ENCODE measurements around the gene MEG3.

MEG3 gene

DNA sequence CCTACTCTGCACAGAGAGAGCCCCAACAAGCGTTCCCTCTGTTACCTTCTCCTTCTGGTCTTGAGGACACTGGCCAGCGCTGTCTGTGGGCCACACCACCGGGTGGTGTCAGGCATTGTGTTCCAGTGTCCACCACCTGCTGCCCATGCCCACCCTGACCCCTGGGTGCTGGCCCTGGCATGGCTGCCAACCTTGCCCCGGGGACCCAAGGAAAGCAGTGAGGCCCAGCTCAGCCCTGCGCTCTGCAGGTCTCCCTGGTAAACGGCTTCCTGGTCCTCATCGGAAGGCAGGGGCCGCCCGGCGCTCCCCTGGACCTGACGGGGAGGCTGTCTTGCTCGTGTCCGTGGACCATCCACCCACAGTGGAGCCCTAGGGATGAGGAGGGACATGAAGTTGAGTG, 21.8 kb upstream of the MEG3 start:
- no peak overlapping the region for H3K4me3 ChIP-seq (ENCODE audit: control insufficient read depth, low read depth, low read length)
- no peak for TF ChIP-seq CTCF (conservative IDR thresholded peaks at IDR 0.05; ENCODE audit: control insufficient read depth, insufficient read depth, low read depth, low read length)
- DNase-seq (ENCODE audit: low read depth) = no peak

DNA sequence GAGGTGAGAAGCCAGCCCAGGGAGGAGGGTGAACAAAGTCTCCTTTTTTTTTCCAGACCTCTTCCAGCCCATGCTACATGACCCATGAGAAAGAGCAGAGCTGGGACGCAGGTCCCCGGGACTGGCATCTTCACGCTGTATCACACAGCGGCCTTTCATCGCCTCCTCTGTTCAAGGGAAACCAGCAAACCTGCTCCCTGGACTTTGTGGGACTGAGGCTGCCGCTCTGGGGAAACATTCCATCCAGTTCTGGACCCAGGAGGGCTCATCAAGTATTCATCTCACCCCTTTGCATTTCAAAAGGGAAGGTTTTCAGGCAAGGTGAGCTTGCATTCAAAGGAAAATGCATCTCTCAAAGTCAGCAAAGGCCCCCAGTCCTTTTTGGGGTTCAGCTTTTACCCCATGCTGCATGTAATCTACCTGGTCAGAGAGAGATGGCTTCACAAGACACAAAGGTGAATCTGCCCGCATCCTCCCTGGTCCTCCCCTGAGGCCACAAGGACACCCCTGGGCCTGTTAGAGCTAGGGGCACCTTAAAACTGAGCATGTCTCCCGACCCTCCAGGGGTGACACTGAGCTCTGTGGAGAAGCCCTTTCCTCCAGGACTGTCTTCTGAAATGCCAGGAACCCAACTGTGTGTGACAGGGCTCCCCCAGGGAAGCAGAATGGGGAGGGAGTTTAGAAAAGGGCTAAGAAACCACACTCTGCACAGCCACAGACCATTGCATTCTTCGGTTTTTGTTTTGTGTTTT, 21.2 kb upstream of the MEG3 start:
- DNase-seq (ENCODE audit: low read depth) = no peak
- no peak overlapping the region for H3K4me3 ChIP-seq (ENCODE audit: control insufficient read depth, low read depth, low read length)
- no peak for TF ChIP-seq CTCF (conservative IDR thresholded peaks at IDR 0.05; ENCODE audit: control insufficient read depth, insufficient read depth, low read depth, low read length)

DNA sequence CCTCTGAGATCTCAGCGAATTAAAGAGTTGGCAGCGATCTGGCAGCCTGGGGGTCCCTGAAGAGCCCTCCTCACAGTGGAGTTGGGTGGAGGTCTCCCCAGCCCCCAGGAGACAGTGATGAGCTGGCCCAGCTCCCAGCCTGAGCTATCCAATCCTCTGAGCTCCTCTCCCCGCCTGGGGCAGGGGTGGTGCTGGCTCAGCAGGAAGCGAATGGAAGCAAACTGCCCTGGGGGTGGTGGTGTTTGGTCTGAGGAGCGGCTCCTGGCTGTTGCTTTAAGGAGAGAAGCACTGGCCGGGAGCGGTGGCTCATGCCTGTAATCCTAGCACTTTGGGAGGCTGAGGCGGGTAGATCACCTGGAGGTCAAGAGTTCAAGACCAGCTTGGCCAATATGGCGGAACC, 19.5 kb upstream of the MEG3 start:
- no peak for TF ChIP-seq CTCF (conservative IDR thresholded peaks at IDR 0.05; ENCODE audit: control insufficient read depth, insufficient read depth, low read depth, low read length)
- no peak overlapping the region for H3K4me3 ChIP-seq (ENCODE audit: control insufficient read depth, low read depth, low read length)
- DNase-seq (ENCODE audit: low read depth) = no peak

GRCh38 chr14:100807496-100807895, 18.4 kb upstream of the MEG3 start:
- DNase-seq (ENCODE audit: low read depth) = no peak
- H3K4me3 ChIP-seq (ENCODE audit: control insufficient read depth, low read depth, low read length) = no peak overlapping the region
- no peak for TF ChIP-seq CTCF (conservative IDR thresholded peaks at IDR 0.05; ENCODE audit: control insufficient read depth, insufficient read depth, low read depth, low read length)

DNA sequence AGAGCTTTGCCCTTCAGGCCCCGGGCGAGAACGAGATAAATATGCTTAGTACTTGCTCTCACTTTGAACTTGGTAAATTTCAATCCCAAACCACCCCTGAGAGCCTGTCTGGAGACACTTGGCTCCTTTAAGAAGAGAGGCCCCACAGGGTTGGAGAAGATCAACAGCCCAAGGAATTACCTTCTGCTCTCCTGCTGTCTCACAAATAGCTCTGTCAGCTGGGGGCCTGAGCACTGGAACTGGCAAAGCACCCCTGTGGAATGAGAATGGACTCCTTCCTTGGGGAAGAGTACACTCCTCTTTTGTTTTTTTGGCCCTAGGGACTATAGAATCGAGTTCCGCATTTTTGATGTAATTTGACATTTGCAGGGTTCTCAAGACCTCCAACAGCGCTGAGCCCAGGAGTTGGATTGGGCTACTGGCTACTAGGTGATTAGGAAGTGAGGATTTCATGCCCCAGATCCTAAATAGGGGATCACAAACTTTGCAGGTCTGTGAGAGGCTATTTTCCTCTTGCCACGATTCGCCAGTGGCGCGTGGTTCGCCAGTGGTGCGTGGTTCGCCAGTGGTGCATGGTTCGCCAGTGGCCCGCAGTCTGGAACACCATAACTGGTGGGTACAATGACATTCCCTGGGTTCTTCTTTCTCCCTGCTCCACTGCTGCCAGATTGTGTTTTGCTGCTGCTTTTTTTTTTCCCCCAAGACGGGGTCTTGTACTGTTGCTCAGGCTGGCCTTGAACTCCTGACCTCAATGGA, 17.8 kb upstream of the MEG3 start:
- no peak overlapping the region for H3K4me3 ChIP-seq (ENCODE audit: control insufficient read depth, low read depth, low read length)
- DNase-seq (ENCODE audit: low read depth) = no peak
- TF ChIP-seq CTCF (conservative IDR thresholded peaks at IDR 0.05; ENCODE audit: control insufficient read depth, insufficient read depth, low read depth, low read length) = no peak

- no peak for DNase-seq (ENCODE audit: low read depth)
- TF ChIP-seq CTCF (conservative IDR thresholded peaks at IDR 0.05; ENCODE audit: control insufficient read depth, insufficient read depth, low read depth, low read length) = no peak
- no peak overlapping the region for H3K4me3 ChIP-seq (ENCODE audit: control insufficient read depth, low read depth, low read length)
Measured at GRCh38 chr14:100810435-100810834, 15.5 kb upstream of the MEG3 start.

Data from fibroblast of mammary gland (primary cell).